ENCODE results near the gene TNFRSF6B.
"Not testable (repeated sequence)": the region's sequence is repeated elsewhere in the genome, so short reads cannot be mapped to it uniquely, and the experiment has no call there.

The TNFRSF6B gene

DNA sequence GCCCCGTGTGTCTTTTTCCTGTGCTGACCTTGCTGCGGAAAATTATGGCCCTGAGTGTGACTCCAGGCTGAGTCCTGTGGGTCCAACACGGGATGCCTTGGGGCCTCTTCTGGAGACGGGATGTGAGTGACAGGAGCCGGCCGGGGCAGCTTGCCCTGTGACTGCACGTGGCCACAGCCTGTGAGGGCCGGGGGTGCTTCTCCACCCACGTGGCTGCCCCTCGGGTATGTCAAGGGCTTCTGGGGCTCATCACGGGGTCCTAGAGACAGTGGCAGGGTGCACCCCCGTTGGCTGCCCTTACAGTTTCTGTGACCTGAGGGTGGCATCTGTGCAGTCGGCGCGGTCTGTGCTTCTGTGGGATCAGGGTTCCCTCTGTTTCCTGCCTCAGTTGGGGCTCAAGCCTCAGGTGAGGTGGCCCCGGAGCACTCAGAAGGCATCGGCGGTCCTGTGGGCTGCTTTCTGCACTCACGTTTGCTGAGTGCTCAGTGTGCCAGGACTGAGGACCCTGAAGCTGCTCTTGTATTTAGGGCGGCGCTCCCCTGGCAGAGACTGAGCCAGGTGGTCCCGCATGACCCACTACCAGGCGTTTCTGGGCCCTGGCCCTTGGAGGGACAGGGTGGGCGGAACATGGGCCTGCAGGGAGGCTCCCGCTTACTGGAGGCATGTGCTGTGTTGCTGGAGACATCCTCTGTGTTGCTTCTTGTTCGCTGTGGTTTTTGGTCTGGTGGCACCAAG lies 33.0 kb upstream of the TNFRSF6B start:
- DNase-seq, result no peak

DNA sequence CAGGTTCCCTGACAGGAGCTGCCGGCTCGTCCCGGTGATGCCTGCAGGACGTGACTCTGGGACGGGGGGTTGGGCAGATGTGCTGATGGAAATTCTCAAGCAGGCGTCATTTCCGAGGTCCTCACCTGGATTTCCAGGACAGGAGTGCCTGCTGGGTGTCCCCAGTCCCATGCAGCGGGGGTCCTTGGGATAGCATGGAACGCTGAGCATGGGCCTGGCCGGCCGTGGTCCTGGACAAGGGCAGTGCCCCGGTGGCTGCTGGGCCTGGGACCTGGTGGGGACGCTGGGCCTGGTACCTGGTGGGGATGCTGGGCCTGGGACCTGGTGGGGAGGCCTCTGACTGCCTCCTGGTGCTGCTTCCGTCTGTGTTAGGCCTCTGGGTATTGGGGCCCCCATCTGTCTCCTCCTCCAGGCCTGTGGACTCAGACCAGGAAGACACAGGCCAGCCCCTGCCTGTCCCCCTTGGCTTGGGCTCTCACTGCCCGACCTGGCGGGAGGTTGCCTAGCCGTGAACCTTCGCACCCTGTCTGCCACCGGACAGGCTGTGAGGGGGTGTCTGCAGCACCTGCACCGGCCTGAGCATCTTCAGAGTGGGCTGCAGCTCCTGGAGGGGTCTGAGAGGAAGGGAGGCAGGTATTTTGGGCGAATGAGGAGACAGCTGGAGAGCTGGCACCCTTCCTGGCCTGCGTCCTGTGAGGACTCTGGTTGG lies 32.2 kb upstream of the TNFRSF6B start:
- no peak for DNase-seq

DNA sequence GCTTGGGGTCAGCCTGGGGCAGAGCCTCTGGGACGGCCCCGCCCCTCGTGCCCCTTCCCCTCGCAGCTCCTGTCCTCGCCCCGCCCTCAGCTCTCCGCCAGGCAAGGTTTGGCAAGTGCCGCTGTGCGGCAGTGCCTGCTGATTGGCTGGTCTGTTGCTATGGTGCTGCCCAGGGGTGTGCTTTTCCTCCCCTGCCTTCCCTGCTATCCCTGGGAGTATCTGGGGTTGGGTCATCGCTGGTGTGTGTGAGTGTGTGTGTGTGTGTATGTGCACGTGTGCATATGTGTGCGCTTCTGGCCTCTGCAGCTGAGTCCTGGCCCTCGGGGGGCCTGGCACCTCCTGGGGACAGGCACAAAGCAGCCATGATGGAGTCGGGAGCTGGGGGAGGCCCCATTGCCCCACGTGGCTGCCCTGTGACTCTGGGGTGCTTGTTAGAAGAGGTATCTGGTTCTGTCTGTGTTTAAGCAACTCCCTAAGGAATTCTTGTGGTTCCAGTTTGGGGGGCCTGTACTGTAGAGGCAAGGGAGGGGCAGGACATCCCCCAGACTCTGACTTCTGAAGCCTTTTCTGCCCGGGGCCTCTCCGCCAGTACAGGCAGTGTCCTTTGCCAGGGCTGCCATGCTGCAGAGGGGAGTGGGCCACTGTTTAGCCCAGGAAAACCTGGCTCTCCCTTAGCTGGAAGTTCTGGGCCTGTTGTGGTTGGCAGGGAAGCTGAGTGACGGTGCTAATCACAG lies 31.4 kb upstream of the TNFRSF6B start:
- no peak for DNase-seq

DNA sequence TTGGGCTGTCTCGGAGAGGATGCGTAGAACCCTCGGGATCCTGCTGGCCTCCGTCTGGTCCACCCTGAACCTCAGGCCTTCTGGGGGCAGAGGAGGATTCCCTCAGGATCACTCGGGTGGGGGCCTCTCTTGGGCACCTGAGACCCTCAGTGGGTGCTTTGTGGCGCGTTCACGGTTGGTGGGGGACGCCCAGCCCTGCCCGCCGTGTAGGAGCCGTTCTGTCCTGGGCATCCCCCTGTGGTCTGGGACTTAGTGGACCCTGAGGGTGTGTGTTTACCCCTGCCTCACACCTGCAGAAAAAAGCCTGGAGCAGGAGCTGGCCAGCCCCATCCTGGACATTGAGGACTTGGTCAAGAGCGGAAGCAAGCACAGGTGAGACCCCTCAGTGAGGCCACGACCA lies 30.7 kb upstream of the TNFRSF6B start:
- DNase-seq, result no peak

DNA sequence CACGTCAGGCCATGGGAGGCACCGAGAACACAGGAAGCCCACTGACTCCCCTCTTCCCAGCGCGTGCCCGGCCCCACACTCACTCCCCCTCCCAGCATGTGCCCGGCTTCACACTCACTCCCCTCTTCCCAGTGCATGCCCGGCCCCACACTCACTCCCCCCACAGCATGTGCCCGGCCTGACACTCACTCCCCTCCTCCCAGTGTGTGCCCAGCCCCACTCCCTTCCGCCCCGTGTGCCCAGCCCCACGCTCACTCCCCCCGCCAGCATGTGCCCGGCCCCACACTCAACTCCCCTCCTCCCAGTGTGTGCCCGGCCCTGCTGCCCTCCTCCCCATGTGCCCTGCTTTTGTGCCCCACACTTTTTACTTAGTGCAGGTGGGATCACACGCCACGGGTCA lies 28.6 kb upstream of the TNFRSF6B start:
- DNase-seq, result no peak

DNA sequence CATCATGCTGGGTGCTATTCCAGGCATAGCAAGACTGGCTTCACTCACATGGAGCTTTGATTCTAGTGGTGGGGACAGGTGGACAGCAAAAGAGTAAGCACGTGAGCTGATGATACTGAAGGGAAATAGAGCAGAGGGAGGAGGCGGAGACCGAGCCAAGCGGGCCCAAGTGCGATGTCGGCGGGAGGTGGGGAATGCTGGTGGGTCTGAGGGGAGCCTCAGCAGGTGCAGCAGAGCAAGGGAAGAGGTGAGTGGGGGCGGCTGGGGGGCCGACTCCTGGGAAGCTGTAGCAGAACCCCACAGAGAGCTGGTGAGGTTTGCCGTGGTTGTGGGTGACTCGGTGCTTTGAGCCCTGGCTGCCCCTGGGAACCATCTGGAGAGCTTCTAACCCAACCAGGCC lies 28.1 kb upstream of the TNFRSF6B start:
- no peak for DNase-seq

DNA sequence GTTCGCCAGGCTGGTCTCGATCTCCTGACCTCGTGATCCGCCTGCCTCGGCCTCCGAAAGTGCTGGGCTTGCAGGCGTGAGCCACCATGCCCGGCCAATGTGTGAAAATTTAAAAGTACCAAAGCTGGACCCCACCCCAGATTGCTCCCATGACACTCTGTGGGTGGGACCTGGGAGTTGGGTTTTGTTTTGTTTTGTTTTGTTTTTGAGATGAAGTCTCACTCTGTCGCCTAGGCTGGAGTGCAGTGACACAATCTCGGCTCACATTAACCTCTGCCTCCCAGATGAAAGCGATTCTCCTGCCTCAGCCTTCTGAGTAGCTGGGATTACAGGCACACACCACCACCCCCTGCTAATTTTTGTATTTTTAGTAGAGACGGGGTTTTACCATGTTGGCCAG lies 24.8 kb upstream of the TNFRSF6B start:
- DNase-seq, result not testable (repeated sequence)

DNA sequence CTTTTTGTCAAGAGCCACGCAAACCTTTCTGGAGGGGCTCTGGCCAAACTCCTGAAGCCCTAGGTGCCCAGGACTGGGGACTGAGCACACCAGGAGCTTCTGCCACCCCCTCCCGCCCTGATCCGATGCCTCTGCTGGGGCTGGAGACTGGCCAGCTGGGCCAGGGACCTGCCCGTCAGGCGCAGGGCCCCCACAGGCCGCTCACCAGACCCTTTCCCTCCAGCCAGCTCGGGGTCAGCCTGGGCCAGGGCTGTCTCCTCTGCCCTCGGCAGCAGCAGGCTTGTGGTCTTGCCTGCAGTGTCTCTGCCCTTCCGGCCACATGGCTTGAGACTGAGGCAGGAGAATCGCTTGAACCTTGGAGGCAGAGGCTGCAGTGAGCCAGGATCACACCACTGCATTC lies 23.8 kb upstream of the TNFRSF6B start:
- no peak for DNase-seq

DNA sequence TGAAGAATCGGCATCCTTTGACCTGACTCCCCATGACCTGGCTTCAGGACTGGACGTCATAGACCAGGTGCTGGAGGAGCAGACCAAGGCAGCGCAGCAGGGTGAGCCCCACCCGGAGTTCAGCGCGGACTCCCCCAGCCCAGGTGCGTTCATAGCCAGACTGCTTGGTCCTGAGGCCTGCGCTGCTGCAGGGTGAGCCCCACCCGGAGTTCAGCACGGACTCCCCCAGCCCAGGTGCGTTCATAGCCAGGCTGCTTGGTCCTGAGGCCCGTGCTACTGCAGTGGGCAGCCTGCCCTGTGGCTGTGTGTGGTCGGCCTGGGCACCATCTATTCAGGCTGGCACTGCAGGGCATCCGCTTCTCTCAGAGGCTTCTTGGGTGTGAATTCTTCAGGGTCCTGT lies 22.5 kb upstream of the TNFRSF6B start:
- DNase-seq, result no peak

DNA sequence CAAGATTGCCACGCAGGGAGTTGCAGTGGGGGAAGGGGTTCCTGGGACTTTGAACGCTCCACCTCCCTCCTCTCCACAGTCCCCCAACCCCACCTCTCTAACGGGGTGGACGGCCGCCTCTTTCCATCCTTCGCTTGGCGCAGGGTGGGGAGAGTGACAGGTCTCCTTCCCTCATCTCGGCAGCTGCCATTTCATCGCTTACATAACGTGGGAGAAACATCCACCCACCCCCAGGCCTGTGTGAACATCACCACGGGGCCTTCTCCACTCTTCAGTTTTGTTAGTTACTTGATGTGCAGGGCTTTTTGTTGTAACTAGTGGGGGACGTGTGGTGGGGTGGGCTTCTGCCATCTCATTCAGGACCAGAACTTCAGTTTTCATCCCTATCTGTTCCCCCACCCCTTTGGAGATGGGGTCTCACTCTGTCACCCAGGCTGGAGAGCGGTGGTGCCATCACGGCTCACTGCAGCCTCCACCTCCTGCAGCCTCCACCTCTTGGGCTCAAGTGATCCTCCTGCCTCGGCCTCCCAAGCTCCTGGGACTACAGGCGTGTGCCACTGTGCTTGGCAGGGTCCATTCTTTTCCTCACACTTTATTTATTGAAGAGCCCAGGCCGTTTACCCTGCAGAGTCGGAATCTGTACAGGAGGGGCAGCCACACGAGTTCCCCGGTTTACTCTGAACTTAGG lies 20.6 kb upstream of the TNFRSF6B start:
- no peak for DNase-seq

DNA sequence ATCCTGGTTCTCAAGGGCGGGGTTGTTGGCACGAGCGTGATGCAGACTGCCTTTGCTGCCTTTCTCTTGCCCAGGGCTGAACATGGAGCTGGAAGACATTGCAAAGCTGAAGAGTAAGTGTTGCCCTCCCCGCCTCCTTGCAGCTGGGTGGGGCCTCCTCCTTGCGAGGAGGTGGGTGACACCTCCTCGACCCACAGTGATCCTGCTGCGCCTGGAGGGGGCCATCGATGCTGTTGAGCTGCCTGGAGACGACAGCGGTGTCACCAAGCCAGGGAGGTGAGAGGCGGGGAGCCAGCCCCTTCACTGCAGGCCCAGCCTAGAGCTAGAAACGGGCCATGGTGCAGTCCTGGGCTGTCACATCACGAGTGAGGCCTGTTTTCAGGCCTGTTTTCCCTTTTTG lies 18.4 kb upstream of the TNFRSF6B start:
- no peak for DNase-seq

DNA sequence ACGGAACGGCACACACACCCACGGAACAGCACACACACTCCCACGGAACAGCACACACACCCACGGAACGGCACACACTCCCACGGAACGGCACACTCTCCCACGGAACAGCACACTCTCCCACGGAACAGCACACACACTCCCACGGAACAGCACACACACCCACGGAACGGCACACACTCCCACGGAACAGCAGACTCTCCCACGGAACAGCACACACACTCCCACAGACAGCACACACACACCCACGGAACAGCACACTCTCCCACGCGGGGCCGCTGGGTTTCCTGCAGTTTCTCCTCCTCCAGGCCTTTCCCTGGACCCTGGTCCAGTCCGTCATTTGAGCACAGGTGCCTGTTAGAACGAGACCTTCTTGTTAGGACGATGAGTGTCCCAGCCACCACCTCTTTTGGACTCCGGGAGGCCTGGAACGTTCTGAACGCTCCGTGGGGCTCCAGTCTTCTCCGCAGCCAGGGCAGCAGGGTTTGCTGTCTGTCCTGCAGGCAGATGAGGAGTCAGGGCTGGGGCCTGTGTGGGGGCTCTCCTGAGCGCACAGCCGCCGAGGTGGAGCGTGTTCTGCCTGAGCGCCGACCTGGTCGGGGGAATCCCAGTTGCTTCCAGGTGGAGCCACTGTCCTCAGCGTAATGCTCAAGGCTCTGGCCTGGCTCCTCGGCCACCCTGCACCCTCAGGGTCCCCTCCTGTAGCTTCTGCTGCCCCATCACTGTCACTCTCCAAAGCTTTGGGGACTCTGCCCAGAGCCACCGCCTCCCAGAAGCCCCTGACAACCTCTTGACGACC lies 17.6 kb upstream of the TNFRSF6B start:
- DNase-seq, result no peak

DNA sequence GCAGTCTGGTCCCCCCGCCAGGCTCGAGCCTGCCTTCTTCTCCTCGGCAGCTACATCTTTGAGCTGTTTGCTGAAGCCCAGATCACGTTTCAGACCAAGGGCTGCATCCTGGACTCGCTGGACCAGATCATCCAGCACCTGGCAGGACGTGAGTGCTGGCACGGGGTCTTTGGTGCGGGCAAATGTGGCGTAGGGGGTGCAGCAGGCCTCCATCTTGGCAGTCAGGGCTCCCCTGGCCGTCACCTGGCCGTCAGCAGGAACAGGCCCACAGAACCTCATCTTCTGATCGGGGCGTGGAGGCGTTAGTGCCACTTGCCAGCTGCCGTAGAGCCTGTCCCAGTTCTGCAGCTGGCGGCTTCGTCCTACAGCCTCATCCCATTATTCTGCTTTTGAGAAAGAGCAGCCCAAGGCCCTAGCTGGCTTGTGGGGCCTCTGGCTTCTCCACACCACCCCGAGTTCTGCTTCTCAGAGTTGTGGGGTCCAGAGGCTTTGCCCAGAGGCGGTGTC lies 16.6 kb upstream of the TNFRSF6B start:
- DNase-seq, result no peak

DNA sequence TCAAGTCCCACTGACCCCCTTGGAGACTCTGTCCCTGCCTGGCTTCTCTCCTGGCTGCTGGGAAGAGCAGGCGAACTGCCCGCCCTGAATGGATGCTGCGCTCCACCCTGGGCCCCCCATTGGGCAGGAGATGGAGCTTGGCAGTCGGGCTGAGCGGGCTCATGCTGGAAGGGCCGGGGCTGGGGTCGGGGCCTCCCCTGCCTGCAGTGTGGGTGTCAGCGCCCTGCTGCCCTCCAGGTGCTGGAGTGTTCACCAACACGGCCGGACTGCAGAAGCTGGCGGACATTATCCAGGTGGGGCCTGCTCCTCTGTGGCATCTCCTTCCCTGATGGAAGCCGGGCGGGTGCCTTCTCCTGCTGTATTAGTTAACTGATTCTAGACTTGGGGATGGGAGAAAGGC lies 16.0 kb upstream of the TNFRSF6B start:
- no peak for DNase-seq

DNA sequence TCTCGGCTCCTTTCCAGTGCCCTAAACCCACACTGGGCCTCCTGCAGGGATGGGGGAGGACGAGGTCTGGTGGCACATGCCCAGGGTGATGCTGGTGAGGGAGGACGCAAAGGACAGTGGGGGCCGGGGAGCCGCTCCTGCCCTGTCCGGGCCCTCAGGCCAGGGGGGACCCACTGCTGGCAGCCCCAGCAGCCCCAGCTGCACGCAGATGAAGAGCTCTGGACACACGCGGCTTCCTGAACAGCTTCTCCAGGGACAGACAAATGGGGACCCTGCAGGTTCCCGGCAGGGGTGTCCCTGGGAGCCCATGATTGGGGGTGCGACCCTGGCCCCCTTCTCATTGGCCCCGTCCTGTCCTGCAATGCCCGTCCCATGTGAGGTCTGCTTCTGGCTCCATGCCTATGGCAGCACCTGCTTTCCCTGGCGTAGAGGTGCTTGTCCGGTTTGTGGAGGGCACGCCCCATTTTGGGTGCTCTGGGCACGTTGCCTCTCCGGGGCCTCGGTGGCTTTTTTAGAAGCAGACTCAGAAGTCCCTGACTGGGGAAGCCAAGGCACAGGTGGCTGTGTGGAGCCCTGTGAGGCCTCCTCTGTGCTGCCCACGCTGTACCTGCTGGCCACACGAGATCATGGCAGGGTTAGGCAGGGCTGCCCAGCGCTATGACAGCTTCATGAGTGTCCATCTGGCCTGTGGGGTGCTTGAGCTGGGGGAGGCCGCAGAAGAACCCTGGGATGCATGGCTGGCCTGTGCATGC lies 15.4 kb upstream of the TNFRSF6B start:
- no peak for DNase-seq

DNA sequence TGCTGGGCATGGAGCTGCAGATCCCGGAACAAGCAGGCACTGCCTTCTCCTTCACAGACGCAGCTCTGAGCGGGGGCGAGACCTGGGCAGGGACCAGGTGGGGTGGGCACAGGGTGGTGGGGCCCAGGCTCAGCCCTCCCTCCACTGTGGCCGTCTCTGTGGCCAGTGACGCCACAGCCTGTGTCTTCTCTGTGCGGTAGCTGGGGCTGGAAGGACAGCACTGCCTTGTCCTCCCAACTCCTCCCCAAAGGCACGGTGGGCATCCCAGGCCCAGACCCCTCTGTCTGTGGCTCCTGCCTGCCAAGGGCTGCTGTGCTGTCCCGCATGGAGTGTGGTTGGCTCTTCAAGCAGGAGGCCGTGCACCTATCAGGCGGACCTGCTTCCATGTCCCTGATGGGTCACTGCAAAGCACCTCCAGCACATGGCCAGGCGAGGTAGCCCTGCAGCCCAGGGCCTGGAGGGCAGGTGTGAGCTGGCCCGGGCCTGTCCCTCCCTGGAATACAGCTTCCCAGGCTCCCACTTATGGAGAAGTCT lies 14.8 kb upstream of the TNFRSF6B start:
- no peak for DNase-seq

DNA sequence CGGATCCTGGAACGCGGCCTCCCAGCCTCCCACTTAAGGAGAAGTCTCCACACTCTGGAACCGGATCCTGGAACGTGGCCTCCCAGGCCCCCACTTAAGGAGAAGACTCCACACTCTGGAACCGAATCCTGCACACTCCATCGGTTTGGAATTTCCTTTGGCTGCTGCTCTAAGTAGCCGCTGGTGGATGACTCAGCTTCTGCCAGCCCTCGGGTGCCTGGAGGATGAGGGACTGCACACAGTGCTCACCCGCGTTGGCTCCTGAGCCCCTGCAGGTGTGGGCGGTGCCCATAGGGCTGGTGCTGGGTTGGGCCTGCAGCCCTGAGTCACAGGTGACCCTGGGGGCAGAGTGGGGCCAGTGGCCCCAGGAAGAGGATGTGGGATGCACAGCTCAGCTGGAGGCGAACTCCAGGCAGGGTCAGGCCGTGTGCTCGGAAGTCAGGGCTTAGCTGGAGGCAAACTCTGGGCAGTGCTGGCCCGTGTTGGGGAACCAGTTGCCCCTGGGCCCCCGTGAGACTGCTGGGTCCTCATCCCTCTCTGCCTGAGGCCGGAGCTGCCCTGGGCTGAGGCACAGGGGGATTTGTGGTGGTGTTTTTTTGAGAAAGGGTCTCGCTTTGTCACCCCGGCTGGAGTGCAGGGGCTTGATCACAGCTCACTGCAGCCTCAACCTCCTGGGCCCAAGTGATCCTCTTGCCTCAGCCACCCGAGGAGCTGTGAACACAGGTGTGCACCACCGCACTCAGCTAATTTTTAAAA lies 13.9 kb upstream of the TNFRSF6B start:
- DNase-seq, result no peak

DNA sequence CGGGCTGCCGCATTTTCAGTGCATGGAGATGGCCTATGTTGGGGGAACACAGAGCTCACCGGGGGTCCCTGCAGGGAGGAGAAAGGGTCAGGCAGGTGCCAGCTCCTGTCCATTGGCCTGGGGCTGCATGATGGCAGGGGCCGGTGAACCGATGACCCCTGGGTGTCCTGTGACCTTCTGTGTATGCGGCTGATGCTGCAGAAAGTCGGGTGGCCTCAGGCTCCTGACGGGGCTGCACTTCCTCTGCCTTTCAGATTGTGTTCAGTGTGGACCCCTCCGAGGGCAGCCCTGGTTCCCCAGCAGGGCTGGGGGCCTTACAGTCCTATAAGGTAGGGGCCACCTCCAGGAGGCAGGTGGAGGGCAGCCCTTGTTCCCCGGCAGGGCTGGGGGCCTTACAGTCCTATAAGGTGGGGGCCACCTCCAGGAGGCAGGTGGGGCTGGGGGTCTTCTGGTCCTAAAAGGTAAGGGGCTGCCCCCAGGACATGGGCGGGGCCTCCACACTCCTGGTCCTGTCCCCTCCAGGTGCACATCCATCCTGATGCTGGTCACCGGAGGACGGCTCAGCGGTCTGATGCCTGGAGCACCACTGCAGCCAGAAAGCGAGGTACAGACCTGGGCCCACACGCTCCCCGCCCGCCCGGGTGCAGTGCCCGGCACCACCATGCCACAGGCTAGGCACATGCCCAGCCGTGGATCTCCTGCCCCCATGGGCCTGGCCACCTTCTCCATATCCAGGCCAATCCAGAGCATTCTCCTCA lies 11.0 kb upstream of the TNFRSF6B start:
- no peak for DNase-seq

DNA sequence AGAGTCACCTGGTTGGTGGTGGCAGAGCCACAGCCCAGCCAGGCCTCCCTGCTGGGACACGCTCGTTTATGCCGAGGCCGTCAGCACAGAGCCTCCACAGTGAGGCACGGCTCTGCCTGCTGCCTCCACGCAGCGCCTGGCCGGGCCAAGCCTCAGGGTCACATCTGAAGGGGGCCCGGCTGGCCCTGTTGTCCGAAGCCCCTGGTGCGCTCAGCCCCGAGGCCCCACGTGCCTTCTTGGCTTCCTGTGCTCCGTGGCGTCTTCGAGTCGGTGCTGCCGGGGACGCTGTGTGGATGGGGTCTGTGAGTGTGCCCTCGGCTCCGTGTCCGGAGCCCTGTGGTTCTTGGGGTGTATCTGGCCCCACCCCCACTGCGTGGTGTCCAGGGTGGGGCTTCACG lies 10.4 kb upstream of the TNFRSF6B start:
- DNase-seq, result no peak
